H4 (cell line): Measurements from ENCODE around the gene NEDD4L. TPM values are rescaled to one million over a fixed set of nuclear protein-coding genes. Genes with fewer than 3 reads are reported as not detected.
"Not testable (repeated sequence)": the region's sequence is repeated elsewhere in the genome, so short reads cannot be mapped to it uniquely, and the experiment has no call there.

Source experiments
- DNase-seq: peaks from one replicate; pipeline ENCODE4 v3.0.0-alpha.2; 2015; ENCODE audit warnings: low spot score
- total RNA-seq: library from RNA; depleted of rRNA; stranded (reverse); fragments of >200 nt; shearing (Covaris generic); gene quantifications from 2 replicates; pipeline ENCODE4 v1.2.3, GENCODE V29; 2014

Gene NEDD4L
- total RNA-seq, 1 experiment from 2014 or later, result 20.4 TPM

DNA sequence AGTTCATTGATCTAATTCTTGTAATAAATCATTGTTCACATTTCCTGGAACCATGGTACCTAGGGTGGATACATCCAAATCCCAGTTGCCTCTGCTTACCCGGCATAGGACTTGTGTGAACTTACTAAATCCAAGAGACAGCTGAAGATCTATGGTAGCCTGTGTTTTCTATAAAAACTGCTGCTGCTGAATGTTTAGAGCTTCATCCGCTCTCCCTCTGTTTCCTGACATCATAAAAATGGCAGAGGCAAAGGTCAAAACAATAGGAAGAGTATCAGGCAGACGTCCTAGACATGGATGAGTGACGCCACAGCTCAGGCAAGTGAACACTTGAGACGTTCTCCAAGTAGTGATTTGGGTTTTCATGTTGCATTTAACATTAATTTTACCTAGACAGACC, 326.6 kb downstream of the NEDD4L start:
- DNase-seq, result no peak

DNA sequence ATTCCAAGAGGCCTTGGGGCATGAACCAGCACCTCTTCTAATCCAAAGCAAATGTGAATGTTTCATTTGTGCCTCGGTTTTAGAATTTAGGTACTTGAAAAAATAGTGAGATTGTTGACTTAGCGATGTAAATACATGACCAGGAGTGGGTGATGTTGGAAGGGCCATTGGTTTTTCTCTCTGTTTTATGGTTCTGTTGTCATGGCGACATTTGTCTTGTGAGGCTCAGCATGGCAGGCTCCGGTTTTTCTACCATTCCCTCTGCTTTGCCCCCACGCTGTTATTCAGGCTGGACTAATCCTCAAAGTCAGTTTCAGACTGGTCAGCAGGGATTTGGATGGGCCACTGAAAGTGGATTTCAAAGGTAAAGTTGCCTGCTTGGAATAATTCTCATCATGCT, 329.5 kb downstream of the NEDD4L start:
- no peak for DNase-seq

DNA sequence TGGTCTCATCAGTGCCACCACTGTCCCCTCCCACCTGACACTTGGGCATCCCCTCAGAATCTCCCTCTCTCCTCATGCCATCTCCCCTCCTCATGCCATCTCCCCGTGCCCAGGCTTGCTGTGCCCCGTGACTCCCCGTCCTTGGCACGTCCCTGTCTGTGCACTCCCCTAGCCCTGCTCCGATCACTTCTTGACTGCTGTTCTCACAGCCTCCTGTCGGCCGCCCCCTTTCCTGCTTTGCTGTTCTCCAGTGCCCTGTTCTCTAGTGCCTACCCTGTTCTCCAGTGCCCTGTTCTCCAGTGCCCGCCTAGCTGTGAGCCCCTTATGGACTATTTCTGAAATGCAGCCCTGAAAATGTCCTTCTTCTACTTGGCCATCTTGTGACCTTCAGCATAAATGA, 331.0 kb downstream of the NEDD4L start:
- DNase-seq, result no peak

DNA sequence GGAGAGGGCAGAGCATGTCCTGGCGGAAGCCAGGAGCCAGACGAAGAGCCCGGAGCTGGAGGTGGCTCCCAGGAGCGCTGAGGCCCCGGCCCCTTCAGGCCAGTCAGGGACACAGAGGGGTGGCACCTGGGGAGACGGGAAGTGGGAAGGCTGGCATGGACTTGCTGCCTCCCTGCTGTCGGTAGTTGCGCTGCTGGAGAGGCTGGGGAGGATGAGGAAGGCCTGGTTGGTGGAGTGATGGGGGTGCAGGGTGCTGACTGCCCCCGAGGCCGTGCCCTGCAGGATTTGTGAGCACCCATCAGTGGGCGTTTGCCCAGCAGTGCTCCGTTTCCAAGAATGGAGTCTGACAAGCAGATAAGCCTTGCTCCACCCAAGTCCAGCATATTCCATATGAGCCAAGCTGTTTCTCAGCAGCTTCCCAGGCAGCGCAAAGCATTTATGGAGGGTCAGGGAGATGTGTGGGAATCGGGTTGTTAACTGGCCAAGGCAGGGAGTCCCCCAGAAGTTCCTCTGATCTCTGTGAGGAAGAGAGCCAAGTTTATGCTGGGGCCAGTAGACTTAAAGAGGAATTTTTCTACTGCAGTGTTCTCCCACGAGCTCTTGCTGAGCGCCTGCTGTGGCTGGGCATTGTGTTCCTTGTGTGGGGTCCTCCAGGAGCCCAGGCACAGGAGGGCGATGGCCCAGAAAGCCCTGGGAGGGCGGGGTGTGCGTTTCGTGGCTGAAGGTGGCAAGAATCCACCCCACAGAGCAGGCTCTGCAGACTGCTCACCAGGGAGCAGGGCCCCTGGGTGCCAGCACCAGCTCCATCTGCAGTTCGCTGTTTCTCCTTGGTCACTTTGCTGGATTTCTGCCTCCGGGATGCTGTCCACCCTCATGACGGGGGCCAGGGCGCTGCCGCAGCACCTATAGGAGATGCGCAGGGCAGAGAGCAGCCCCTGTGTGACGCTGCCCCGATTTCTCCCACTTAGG, 334.7 kb downstream of the NEDD4L start:
- DNase-seq, result no peak

DNA sequence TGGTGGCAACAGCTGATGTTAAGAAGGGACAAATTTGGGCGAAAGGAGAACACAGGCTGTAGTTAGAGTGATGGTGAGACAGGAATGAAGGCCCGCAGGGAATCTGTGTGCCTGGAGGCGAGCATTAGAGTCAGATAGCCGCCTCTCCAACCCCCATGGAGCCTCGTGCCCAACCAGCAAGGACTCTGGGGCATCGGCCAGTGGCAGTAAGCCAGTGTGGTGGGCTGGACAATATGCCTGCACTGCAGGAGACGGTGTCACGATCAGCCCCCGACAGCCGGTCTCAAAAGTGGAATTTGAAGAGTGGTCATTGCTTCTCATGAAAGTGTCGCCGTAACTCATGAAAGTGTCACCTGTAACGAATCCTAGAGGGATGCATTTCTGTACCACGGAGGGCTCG, 335.4 kb downstream of the NEDD4L start:
- no peak for DNase-seq

DNA sequence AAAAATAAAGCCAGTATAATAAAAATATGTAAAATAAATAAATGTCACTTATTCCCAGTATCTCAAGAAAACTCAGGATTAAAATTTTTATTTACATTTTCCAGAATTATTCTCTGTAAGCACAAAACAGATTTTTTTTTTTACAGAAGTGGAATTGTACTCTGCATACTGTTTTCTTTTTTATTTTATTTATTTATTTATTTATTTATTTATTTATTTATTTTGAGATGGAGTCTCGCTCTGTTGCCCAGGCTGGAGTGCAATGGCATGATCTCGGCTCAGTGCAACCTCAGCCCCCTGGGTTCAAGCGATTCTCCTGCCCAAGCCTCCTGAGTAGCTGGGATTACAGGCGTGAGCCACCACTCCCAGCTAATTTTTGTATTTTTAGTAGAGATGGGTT, 336.1 kb downstream of the NEDD4L start:
- DNase-seq, result not testable (repeated sequence)

DNA sequence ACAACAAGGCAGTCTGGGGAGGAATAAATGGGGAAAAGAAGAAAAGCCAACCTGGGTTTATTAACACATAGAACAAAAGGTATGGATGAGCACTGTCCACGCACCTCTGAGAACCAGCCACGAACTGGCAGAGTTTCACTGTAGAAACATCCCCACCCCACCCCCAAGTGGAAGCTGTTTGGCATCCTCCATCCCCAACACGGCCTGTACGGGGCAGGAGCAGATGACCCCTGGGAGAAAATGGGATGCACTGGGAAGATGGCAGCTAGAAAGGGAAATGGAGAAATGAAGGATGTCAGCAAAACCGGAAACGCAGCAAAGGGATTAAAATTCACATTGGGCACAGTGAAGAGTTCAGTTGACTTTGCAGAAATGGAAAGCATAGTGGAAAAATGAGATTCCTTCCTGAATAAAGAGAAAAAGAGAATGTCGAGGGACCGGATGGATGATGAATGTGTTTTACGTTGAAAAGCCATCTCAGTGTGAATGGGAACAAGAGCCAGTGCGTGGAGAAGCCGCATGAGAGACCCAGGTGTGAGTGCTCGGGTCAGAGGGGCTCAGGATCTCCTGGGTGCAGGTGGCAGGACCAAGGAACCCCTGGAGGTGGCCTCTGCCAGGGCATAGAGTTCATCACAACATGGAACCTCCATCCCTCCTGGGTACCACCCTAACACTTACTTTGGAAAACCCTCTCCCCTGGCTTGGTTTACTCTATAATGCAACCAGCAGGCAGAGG, 337.8 kb downstream of the NEDD4L start:
- DNase-seq, result no peak

DNA sequence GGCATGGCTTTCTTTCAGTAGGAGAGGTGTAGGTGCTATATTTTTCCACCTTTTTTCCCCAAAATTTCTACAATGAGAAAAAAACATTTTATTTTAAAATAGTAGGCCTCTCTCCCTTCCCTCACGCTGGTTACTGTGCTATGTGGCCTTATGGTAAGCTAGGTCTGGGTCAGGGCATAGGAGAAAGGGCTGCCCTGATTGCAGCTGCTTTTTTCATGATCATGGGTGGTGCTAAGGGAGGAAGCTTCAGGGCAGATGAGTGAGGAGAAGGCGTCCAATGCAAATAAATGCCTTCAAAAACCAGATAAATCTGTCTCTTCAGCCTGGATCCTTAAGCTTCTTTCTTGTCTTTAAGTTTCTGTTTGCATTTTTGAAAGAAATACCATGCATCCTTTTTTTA, 338.4 kb downstream of the NEDD4L start:
- no peak for DNase-seq

DNA sequence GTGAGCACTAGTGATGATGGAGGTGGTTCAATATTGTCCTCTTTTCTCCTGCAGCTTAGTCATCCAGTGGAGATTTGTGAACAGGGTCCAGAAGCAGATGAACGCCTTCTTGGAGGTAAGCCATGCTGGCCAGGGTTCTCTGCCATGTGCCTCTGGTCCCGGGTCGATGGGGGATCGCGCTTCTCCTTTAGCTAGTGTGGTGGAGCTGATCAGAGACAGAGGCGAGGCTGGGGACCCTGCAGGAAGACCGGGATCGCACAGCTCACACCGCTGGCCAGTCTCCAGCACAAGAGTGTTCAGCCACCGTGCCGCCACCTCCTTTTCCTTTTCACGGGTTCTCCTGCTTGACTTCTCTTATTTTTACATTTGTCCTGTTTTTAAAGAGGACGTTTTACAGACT, 341.4 kb downstream of the NEDD4L start:
- no peak for DNase-seq

DNA sequence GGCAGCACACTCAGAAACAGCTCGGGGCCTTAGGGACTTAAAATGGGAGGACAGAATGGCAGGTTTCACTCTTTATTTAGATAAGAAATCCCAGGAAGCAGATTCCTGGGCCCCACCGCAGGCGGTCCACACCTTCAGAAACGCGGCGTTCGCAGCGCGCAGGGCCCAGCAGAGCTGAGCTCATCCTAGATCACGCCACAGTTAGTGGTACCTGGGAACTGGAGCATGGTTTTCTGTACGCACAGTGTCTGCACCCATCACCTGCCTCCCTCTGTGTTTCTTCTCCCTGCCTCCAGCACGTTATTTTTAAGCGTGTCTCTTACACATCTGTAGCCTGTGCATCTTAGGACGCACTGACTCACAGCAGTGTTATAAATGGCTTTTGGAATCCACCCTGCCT, 342.8 kb downstream of the NEDD4L start:
- no peak for DNase-seq

DNA sequence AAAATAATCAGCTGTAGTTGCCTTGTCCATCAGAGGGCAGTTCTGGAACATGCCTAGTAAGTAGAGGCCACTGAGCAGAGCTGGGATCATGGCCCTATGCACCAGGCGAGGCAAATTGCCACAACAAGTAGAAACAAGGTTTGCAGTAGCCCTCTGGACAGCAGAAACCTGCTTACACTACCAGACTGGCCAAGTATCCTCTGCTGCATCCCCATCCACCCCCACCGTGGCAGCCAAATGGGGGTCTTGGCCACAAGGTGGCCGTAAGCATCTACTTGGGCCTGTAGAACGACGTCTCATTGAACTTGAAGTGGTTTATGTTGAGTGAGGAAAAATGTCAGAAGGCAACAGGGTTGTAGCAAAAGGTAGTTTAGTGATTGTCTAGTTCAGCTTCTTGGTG, 343.7 kb downstream of the NEDD4L start:
- DNase-seq, result no peak

DNA sequence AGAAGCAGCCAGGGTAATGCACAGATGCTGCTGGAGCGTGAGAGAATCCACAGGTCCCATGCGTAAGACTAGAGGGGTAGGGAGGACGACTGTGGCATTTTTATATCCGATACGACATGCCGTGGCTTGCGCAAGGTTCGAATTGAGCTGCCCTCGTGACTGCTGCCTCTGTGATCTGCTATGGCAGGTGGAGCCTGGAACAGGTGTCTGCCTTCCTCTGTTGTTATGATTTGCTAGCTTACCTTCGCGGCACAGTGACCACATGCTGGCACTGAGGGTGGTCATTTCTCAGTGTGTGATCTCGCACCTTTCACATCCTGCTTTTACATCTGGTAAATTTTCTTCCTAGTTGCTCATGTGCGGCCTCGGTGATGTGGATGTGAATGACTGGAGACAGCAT, 344.7 kb downstream of the NEDD4L start:
- DNase-seq, result no peak

DNA sequence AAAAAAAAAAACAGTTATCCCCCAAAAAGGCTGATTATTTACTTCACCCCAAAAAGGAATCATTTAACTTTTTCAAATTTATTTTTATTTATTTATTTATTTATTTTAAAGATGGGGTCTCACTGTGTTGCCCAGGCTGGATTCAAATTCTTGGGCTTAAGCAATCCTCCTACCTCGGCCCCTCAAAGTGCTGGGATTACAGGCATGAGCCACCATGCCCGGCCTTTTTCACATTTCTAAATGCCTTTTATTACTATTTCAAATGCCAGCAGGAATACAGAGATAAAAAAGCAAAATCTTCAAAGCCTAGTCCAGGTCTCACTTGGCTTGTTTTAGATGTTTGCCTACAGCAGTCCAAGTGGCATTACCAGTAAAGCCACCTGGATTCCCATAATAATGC, 345.7 kb downstream of the NEDD4L start:
- DNase-seq, result no peak

DNA sequence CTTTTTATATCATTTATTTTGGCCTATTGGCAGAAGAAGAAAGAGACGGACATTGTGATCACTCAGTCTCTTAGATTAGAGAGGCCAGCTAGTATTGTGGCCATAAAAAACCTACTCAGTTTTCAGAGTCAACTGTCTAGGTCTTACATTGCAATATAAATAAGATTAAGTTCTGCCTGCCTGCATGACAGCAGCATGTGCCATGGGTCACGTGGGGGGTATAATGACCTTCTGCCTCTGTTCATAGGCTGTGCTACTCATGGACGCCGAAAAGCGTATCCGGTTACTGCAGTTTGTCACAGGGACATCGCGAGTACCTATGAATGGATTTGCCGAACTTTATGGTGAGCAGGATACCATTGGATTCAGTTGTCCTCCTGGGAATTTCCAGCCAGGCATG, 346.4 kb downstream of the NEDD4L start:
- DNase-seq, result no peak

DNA sequence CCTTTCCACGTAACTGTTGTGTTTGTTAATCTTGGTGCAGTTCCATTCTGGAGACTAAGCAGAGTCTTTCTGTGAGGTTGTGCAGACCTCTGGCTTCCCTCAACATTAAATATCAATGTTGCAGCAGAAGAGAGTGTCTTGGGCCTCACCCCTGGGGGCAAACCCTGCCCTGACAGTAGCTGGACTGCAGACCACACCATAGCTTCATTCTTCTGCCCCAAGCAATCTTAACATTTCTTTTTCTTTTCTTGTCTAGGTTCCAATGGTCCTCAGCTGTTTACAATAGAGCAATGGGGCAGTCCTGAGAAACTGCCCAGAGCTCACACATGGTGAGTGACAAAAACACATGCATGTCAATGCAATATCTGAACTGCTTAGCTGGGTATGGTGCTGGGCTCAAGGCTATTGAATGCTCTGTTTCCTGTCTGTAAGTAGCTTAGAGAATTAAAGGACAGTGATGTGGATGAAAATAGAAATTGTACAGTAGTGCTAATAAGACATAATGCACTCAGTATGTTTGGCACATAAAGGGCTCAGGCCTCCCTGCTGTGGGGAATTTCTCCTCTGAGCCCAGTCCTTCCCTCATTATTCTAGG, 347.3 kb downstream of the NEDD4L start:
- DNase-seq, result no peak

DNA sequence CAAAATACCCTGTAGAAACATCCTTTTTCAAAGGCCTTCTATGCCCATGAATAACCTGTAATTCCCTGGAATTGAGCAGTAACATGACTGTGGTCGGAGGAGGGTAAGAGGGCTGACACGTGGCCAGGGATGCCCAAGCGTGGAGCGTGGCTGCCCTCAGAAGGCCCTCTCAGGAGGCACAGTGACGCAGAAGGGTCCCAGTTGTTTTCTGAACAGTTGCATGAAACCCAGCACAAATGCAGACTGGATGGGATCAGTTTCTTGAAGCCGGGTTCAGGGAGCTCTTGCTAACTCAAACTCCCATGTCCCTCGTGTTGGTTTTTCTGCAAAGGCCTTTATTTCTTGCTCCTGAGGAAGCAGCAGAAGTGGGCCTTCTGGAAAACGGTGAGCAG, 347.9 kb downstream of the NEDD4L start:
- no peak for DNase-seq

DNA sequence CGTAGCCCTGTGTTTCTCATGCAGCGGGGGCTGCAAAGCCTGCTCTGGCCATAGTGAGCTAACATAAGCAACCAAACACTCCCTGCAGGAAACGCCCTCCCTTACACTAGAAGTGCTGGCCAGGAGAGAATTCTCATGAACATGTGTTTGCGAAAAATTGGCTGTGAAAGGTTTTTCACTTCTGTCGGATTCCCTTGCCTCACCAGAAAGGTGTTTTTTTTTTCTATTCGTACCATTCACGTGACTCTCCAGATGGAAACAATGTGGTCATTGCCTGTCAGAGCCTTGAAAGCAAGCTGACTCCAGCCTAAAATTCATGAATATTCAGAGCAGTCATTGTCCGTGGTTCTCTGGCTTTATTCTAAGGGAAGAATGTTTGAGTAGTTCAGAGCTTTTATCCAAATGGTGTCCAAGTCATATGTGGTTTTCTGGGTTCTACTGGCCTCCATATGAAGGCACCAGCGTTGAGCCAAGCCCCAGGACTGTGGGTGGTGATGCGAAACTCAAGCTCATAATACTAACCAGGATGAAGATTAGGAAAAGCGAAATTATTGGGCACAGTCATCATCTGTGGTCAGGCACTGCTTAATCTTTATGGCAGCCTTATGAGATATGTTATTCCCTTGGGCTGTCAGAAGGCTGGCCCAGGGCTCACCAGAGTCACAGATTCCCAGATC, 348.4 kb downstream of the NEDD4L start:
- DNase-seq, result no peak

DNA sequence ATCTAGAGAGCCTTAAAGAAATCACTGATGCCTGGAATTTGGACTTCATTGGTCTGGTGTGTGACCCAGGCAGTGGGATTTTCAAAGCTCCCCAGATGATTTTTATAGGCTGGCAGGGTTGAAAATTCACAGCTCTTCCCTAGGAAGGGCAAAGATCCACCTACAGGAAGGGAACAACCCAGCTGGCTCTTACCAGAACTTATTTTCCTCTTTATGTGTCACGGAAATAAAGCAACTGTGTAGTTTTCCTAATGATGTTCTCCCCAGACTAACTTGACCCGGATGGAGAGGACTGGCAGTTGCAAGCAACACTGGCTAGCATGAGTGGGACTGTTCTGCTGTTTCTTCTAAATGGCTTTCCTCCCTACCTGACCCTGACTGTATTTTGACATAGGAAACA, 349.3 kb downstream of the NEDD4L start:
- no peak for DNase-seq

DNA sequence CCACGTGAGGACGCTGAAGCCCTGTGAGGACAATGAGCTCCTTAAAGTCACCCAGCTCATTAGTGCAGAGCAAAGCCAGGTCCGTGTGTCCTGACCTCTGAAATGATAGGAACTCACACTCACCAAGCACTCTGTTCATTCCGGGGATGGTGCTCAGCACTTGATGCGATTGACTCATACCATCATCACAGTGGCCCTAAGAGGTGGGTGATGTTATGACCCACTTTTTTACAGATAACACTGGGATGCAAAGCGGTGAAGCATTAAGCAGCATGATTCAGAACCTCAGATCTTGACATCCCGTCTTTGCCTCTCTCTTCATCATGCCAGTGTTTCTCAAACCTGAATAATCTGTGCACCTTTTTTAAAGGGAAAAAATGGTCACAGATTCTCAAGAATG, 350.0 kb downstream of the NEDD4L start:
- DNase-seq, result no peak

DNA sequence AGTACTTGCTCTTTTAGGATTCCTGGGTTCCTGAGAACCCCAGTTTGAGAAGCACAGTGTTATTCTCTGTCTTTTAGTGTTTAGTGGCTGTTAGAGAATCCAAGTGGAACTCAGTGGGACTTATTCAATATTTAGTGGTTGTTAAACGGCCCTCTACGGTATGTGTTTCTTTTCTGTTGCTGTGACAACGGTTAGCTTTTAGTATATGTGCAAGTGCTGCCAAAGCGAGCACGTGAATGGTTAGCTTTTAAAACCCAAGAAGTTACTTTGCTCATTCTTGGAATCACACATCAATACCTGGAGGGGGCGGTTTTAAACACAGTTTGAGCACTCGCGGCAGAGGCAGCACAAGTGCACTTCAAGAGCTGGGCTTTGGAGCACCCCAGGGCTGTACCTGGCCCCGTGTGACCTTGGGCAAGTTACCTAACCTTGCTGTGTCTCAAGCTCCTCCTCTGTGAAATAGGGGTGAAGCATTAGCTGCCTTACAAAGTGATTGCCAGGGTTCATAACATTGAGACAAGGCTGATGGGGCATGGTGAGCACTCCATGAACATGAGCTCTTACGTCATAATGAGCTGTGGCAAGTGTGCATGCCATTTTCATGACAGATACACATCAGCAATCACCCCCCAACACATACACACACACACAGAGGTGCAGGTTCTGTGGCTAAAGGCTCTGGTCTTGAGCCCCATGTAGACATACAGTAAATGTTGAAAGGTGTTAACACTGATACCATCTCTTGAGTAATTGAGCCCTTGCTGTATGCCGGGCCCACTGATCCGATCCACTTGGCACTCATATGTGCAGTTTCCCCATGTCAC, 350.8 kb downstream of the NEDD4L start:
- DNase-seq, result no peak

DNA sequence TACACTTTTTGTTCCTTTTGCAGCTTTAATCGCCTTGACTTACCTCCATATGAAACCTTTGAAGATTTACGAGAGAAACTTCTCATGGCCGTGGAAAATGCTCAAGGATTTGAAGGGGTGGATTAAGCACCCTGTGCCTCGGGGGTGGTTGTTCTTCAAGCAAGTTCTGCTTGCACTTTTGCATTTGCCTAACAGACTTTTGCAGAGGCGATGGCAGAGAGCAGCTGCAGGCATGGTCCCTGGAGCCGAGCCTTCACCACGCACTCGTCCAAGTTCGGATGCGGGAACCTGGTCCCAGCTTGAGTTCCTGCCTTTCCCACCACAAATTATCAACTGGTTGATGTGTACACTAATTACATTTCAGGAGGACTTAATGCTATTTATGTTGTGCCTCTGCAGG, 352.1 kb downstream of the NEDD4L start:
- no peak for DNase-seq
